B cell (primary cell): ENCODE data around the gene ENO3. TPM values are rescaled to one million over a fixed set of nuclear protein-coding genes. Genes with fewer than 3 reads are reported as not detected.

Source experiments
- ATAC-seq: fragments of 200-7000 bp; cut with Tn5 transposase; one replicate; pipeline ENCODE4 v1.10.0; 2021; ENCODE audit warnings: low read depth, mild to moderate bottlenecking, moderate number of reproducible peaks, moderate library complexity
- CTCF ChIA-PET: fragments of 350-600 bp; sonication (Branson Sonifier 250); formaldehyde crosslinking; loops from one replicate; lab custom pipeline; 2021; ENCODE audit warnings: antibody characterized with exemption, inconsistent platforms; lab: Charles Lee
- POLR2A ChIA-PET: fragments of 350-600 bp; sonication (Branson Sonifier 250); formaldehyde crosslinking; loops from one replicate; lab custom pipeline; 2021; ENCODE audit warnings: antibody characterized with exemption; lab: Charles Lee
- DNase-seq: peaks from one replicate; pipeline ENCODE4 v3.0.0; 2013
- H2AFZ ChIP-seq: 2 replicates; pipeline ENCODE4 v1.6.1; 2012; ENCODE audit warnings: mild to moderate bottlenecking, low read depth, low read length; ENCODE audit not compliant: insufficient read depth, poor library complexity, severe bottlenecking
- H3K27ac ChIP-seq, 2 donors: 1 replicate in 1 of 2; 2 replicates in 1 of 2; pipeline ENCODE4 v1.5.1; 2012 to 2013; ENCODE audit warnings: low read length in 2 of 2, mild to moderate bottlenecking in 2 of 2, moderate library complexity in 1 of 2
- H3K27me3 ChIP-seq, 4 experiments: fragments of 200-600 bp in 1 of 4; sonication (generic) in 1 of 4; replicated peaks in 1 of 4; 1 replicate in 2 of 4; 2 replicates in 2 of 4; pipeline versions ENCODE4 v1.6.1 to v1.7.0; 2013 to 2016; ENCODE audit warnings: low read length in 3 of 4, mild to moderate bottlenecking in 2 of 4, mixed read lengths in 1 of 4, moderate library complexity in 1 of 4; ENCODE audit not compliant: insufficient read depth in 4 of 4, control insufficient read depth in 3 of 4; ENCODE audit errors: control extremely low read depth in 1 of 4
- H3K36me3 ChIP-seq, 2 experiments: replicated peaks in 1 of 2; 1 replicate in 1 of 2; 2 replicates in 1 of 2; pipeline versions ENCODE4 v1.6.1 to v1.7.1; 2013; ENCODE audit warnings: low read length in 1 of 2; ENCODE audit not compliant: insufficient read depth in 2 of 2, control insufficient read depth in 1 of 2; ENCODE audit errors: control extremely low read depth in 1 of 2, extremely low read depth in 1 of 2
- H3K4me1 ChIP-seq, 2 donors: fragments of 200-600 bp in 1 of 2; sonication (generic) in 1 of 2; 1 replicate in 1 of 2; 2 replicates in 1 of 2; pipeline versions ENCODE4 v1.5.1 to v1.6.1; 2013 to 2017; ENCODE audit warnings: low read length in 2 of 2; ENCODE audit not compliant: control insufficient read depth in 2 of 2, insufficient read depth in 2 of 2
- H3K4me2 ChIP-seq: replicated peaks from 2 replicates; pipeline ENCODE3; 2012; ENCODE audit warnings: mild to moderate bottlenecking, low read depth, low read length; ENCODE audit not compliant: poor library complexity, severe bottlenecking
- H3K4me3 ChIP-seq, 5 experiments: fragments of 200-600 bp in 1 of 5; sonication (generic) in 1 of 5; 1 replicate in 3 of 5; 2 replicates in 2 of 5; pipeline versions ENCODE4 v1.5.1 to v1.7.0; 2011 to 2016; ENCODE audit warnings: low read length in 4 of 5, mild to moderate bottlenecking in 4 of 5, low read depth in 2 of 5, control low read depth in 1 of 5, moderate library complexity in 1 of 5; ENCODE audit not compliant: insufficient read depth in 1 of 5; ENCODE audit errors: control extremely low read depth in 1 of 5, extremely low read depth in 1 of 5
- H3K79me2 ChIP-seq: fragments of 200-600 bp; sonication (generic); one replicate; pipeline ENCODE4 v1.6.0; 2016; ENCODE audit warnings: low read length; ENCODE audit not compliant: control insufficient read depth, insufficient read depth
- H3K9ac ChIP-seq: fragments of 200-600 bp; sonication (generic); 2 replicates; pipeline ENCODE4 v1.6.1; 2017; ENCODE audit warnings: mild to moderate bottlenecking, low read length, moderate library complexity
- H3K9me3 ChIP-seq, 3 donors: one replicate each; pipeline versions ENCODE4 v1.6.1 to v1.7.1; 2013; ENCODE audit warnings: low read length in 2 of 3; ENCODE audit not compliant: control insufficient read depth in 2 of 3, insufficient read depth in 1 of 3; ENCODE audit errors: control extremely low read depth in 1 of 3
- H4K20me1 ChIP-seq: 2 replicates; pipeline ENCODE4 v1.6.0; 2012; ENCODE audit warnings: mild to moderate bottlenecking, low read length; ENCODE audit not compliant: insufficient read depth, control insufficient read depth, poor library complexity, severe bottlenecking
- H3K27ac Mint-ChIP-seq: one replicate; pipeline ENCODE4 v1.8.0; 2021; ENCODE audit warnings: mixed read lengths
- H3K27me3 Mint-ChIP-seq: one replicate; pipeline ENCODE4 v1.8.0; 2021; ENCODE audit warnings: mixed read lengths
- H3K4me1 Mint-ChIP-seq: one replicate; pipeline ENCODE4 v1.8.0; 2021; ENCODE audit warnings: mixed read lengths
- H3K4me3 Mint-ChIP-seq: one replicate; pipeline ENCODE4 v1.8.0; 2021; ENCODE audit warnings: mixed read lengths
- H3K9me3 Mint-ChIP-seq: one replicate; pipeline ENCODE4 v1.8.0; 2022; ENCODE audit warnings: mixed read lengths; ENCODE audit not compliant: insufficient read depth
- CTCF ChIP-seq: fragments of 200-600 bp; IDR thresholded peaks from one replicate; pipeline ENCODE4 v1.8.0; 2022; ENCODE audit warnings: antibody characterized with exemption, mild to moderate bottlenecking
- EZH2 ChIP-seq: IDR thresholded peaks from 2 replicates; pipeline ENCODE4 v1.6.1; 2012; ENCODE audit warnings: borderline replicate concordance, low read depth, mild to moderate bottlenecking, moderate library complexity, low read length; ENCODE audit not compliant: insufficient read depth, poor library complexity, severe bottlenecking
- WGBS: methylation state at CpG from one replicate; pipeline ENCODE4 v1.1.5; 2013; ENCODE audit warnings: missing lambda C conversion rate; ENCODE audit not compliant: insufficient coverage; 5-methylcytosine and 5-hydroxymethylcytosine counted together
- intact Hi-C: fragments of 100-400 bp; cut with micrococcal nuclease; formaldehyde crosslinking; loops from one replicate; pipeline ENCODE4 v1.10.0; 2022
- polyA plus RNA-seq: library from polyadenylated mRNA; depleted of rRNA; stranded (reverse); fragments of >200 nt; gene quantifications from 2 replicates; pipeline ENCODE4 v1.2.3, GENCODE V29; 2012
- total RNA-seq, 2 donors: library from RNA; stranded (reverse); fragments of 120-200 nt in 1 of 2; gene quantifications; 1 replicate in 1 of 2; 2 replicates in 1 of 2; pipeline versions ENCODE4 v1.2.3 to v1.2.4, GENCODE V29; 2013 to 2022

The ENO3 gene
- total and polyA plus RNA-seq, 2 donors (not counting 1 experiment from before 2014, with no cell fraction given) = 34.8 to 50.1 TPM

DNA sequence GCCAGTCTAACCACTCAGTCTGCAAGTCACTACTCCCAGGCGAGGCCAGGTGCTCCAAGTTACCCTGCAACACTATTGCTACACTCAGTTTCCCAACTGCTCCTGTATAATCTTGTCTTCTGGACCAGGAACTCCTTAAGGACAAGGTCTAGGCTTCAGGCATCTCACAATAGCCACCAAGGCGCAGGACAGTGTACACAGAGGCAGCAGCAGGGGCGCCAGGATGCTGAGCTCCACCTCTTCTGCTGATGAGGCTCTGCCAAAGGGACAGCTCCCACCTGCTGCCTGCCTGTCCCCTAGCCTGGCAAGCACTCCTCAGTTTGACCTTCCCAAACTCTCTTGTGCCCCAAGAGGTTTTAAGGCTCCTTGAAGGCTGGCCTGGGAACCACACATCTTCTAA lies 14.5 kb upstream of the ENO3 start:
- Histone ChIP-seq H3K9ac (no peak overlapping the region), H3K79me2 (peaks cover 19% of the 10 kb centered on the region), H3K27ac (no peak overlapping the region), H3K36me3 (peaks cover 0 to 19% of the 10 kb centered on the region in 2 experiments), H3K27me3 (peaks cover 0 to 16% (median 3%) of the 10 kb centered on the region in 4 experiments), H3K4me2 (no peak overlapping the region), H3K9me3 (no peaks in the 10 kb centered on the region), H3K4me1 (peaks cover 26 to 38% of the 10 kb centered on the region in 2 donors), H2AFZ (no peak overlapping the region), H4K20me1 (no peaks in the 10 kb centered on the region), H3K4me3 (no peak overlapping the region)
- 100% methylated on average over 3 of the region's 3 CpGs for WGBS
- ChIA-PET CTCF (no interaction called here), POLR2A (interaction anchor here (0.5 kb wide), 1 partner anchor 81 kb away, joined by 3 read pairs; no protein-coding TSS in a partner anchor)
- Mint-ChIP-seq H3K4me3 (no peak overlapping the region), H3K4me1 (peaks cover 45% of the 10 kb centered on the region), H3K27me3 (peaks cover 15% of the 10 kb centered on the region), H3K9me3 (no peaks in the 10 kb centered on the region), H3K27ac (no peak overlapping the region)
- no peak for DNase-seq
- ATAC-seq = no peak
- TF ChIP-seq CTCF (no peak), EZH2 (no peak)
- intact Hi-C loops = no loop called here

- no peak overlapping the region for H3K4me3 ChIP-seq
- Mint-ChIP-seq H3K27me3 (peaks cover 11% of the 10 kb centered on the region), H3K27ac (peak overlapping the region; percentile 37), H3K4me3 (peak overlapping the region; percentile 89), H3K9me3 (no peaks in the 10 kb centered on the region), H3K4me1 (peaks cover 50% of the 10 kb centered on the region)
- H2AFZ ChIP-seq = no peak overlapping the region
- 97% methylated on average over 16 of the region's 16 CpGs for WGBS
- DNase-seq = no peak
- no peak for TF ChIP-seq EZH2
- TF ChIP-seq CTCF = no peak
- H3K4me2 ChIP-seq = no peak overlapping the region
- peaks cover 30% of the 10 kb centered on the region for H3K79me2 ChIP-seq
- POLR2A ChIA-PET = no interaction called here
- no peaks in the 10 kb centered on the region for H4K20me1 ChIP-seq
- H3K27ac ChIP-seq = no peak overlapping the region
- CTCF ChIA-PET = no interaction called here
- H3K36me3 ChIP-seq = peaks cover 0 to 24% of the 10 kb centered on the region in 2 experiments
- H3K9ac ChIP-seq = no peak overlapping the region
- H3K4me1 ChIP-seq = peaks cover 32 to 42% of the 10 kb centered on the region in 2 donors
- intact Hi-C loops = no loop called here
- ATAC-seq = no peak
- H3K9me3 ChIP-seq = no peaks in the 10 kb centered on the region
- peaks cover 0 to 13% (median 2%) of the 10 kb centered on the region in 4 experiments for H3K27me3 ChIP-seq
Measured at GRCh38 chr17:4937553-4937952, 13.4 kb upstream of the ENO3 start.
